Measurements from ENCODE around the gene DDX47. TPM values are rescaled to one million over a fixed set of nuclear protein-coding genes. Genes with fewer than 3 reads are reported as not detected.

DDX47 gene
- total RNA-seq, 5 donors from 2014 or later (not counting 1 experiment from before 2014, with no cell fraction given), result 60.4 to 141 (median 69.8) TPM

DNA sequence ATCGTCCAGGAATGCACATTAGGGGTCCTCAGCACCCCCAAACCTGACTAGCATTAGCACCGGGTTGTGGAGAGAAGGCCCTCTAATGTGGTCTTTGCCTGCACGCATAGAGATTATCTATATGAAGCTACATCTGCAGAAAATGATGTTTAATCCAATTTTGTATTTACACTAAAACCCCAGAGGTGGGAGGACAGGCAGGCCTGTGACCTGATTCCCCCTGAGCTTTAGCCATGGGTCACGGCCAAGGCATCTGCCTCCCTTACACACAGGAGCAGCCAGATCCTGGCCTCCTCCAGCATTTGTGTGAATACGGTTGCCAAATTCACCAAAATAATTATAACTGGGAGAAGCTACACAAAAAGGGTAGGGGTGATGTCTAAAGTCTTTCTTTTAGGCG, 20.7 kb upstream of the DDX47 start:
- H3K27ac Mint-ChIP-seq, result no peak overlapping the region
- H3K27me3 Mint-ChIP-seq, result no peaks in the 10 kb centered on the region
- WGBS (ENCODE audit: insufficient coverage), result no CpG with 5 or more reads among the region's 6 CpGs
- no peak overlapping the region for H3K4me3 ChIP-seq (ENCODE audit: control insufficient read depth in 1 of 2, extremely low read depth in 1 of 2, low read length in 1 of 2)
- H3K4me3 Mint-ChIP-seq, result no peak overlapping the region
- peaks cover 14 to 15% (median 14%) of the 10 kb centered on the region in 3 donors for H3K4me1 Mint-ChIP-seq
- H3K27me3 ChIP-seq (replicated peaks in 1 of 2; ENCODE audit: control insufficient read depth in 2 of 2, extremely low read depth in 1 of 2, insufficient read depth in 2 of 2, low read length in 1 of 2), result no peaks in the 10 kb centered on the region
- H3K36me3 ChIP-seq (ENCODE audit: control insufficient read depth in 2 of 2, extremely low read depth in 1 of 2, insufficient read depth in 1 of 2, low read length in 1 of 2), result no peaks in the 10 kb centered on the region
- CTCF ChIA-PET, result interaction anchor here (0.7 to 1.0 kb wide), 3 partner anchors 9 to 1237 kb away, joined by 3 to 5 read pairs (median 3); no protein-coding TSS in a partner anchor
- H3K36me3 Mint-ChIP-seq, result no peaks in the 10 kb centered on the region
- DNase-seq (no peak), ATAC-seq (replicated peaks in 1 of 4) (no peak)
- no peaks in the 10 kb centered on the region for H3K9me3 ChIP-seq
- no peaks in the 10 kb centered on the region for H3K9me3 Mint-ChIP-seq
- H3K4me1 ChIP-seq (ENCODE audit: control insufficient read depth in 1 of 2, extremely low read depth in 1 of 2, insufficient read depth in 2 of 2, low read length in 2 of 2), result peaks cover 5 to 13% of the 10 kb centered on the region in 2 experiments
- H3K27ac ChIP-seq (ENCODE audit: low read length), result no peak overlapping the region
- POLR2A ChIA-PET, result interaction anchor here (0.5 to 0.6 kb wide), 3 partner anchors 12 to 523 kb away, joined by 4 to 5 read pairs (median 5); no protein-coding TSS in a partner anchor

DNA sequence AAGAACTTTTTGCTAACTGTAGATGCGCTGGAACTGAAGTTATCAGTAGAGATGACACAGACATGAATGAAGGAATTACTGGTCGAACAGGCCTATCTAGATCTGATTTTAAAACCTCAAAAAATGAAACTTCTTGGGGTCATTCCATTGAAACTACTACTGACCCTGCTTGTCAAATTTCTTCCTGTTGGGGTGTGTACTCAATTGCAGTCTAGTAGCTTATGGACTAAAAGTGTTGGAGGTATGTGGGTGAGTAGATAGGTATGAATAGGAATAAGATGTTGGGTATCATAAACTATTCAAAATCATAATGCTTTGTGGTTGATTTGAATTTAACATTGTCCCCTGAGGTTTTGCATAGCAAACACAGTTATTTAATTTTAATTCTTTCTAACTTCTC, 18.5 kb upstream of the DDX47 start:
- Histone ChIP-seq H3K27ac (ENCODE audit: low read length) (no peak overlapping the region), H3K27me3 (replicated peaks in 1 of 2; ENCODE audit: control insufficient read depth in 2 of 2, extremely low read depth in 1 of 2, insufficient read depth in 2 of 2, low read length in 1 of 2) (no peaks in the 10 kb centered on the region), H3K36me3 (ENCODE audit: control insufficient read depth in 2 of 2, extremely low read depth in 1 of 2, insufficient read depth in 1 of 2, low read length in 1 of 2) (no peaks in the 10 kb centered on the region), H3K4me1 (ENCODE audit: control insufficient read depth in 1 of 2, extremely low read depth in 1 of 2, insufficient read depth in 2 of 2, low read length in 2 of 2) (no peaks in the 10 kb centered on the region), H3K9me3 (no peaks in the 10 kb centered on the region), H3K4me3 (ENCODE audit: control insufficient read depth in 1 of 2, extremely low read depth in 1 of 2, low read length in 1 of 2) (no peak overlapping the region)
- no peak for DNase-seq
- Mint-ChIP-seq H3K9me3 (no peaks in the 10 kb centered on the region), H3K27ac (no peak overlapping the region), H3K4me1 (no peaks in the 10 kb centered on the region), H3K27me3 (no peaks in the 10 kb centered on the region), H3K36me3 (no peaks in the 10 kb centered on the region), H3K4me3 (no peak overlapping the region)
- ATAC-seq (replicated peaks in 1 of 4), result no peak
- ChIA-PET CTCF (interaction anchor here in 1 of 2 donors (0.6 kb wide), 1 partner anchor 1288 kb away, joined by 3 read pairs; no protein-coding TSS in a partner anchor), POLR2A (interaction anchor here in 1 of 2 donors (0.7 kb wide), 1 partner anchor 58 kb away, joined by 3 read pairs; no protein-coding TSS in a partner anchor)
- WGBS (ENCODE audit: insufficient coverage), result no CpG with 5 or more reads among the region's 2 CpGs

DNA sequence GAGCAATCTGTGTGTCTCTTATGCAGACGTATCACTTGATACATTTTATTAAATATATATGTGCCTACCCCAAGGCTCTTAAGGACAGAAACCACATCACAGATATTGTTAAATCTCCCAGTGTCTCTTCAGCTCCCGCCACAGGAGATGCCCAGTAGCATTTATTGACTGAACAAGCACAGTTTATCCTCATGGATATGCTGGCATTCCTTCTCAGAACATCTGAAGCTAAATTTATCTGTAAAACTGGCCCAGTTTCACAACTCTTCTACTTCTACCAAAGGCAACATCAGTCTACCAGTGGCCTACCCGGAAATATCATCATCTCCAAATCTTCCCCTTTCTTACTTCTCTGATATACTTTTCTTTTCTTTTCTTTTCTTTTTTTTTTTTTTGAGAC, 17.0 kb upstream of the DDX47 start:
- DNase-seq (no peak), ATAC-seq (replicated peaks in 1 of 4) (no peak)
- ChIA-PET CTCF (no interaction called here), POLR2A (interaction anchor here in 1 of 2 donors (1.1 kb wide), 1 partner anchor 9 kb away, joined by 3 read pairs; no protein-coding TSS in a partner anchor)
- Histone ChIP-seq H3K4me3 (ENCODE audit: control insufficient read depth in 1 of 2, extremely low read depth in 1 of 2, low read length in 1 of 2) (no peak overlapping the region), H3K36me3 (ENCODE audit: control insufficient read depth in 2 of 2, extremely low read depth in 1 of 2, insufficient read depth in 1 of 2, low read length in 1 of 2) (no peaks in the 10 kb centered on the region), H3K9me3 (no peaks in the 10 kb centered on the region), H3K27me3 (replicated peaks in 1 of 2; ENCODE audit: control insufficient read depth in 2 of 2, extremely low read depth in 1 of 2, insufficient read depth in 2 of 2, low read length in 1 of 2) (no peaks in the 10 kb centered on the region), H3K4me1 (ENCODE audit: control insufficient read depth in 1 of 2, extremely low read depth in 1 of 2, insufficient read depth in 2 of 2, low read length in 2 of 2) (no peaks in the 10 kb centered on the region), H3K27ac (ENCODE audit: low read length) (no peak overlapping the region)
- no peaks in the 10 kb centered on the region for H3K9me3 Mint-ChIP-seq
- no peaks in the 10 kb centered on the region for H3K27me3 Mint-ChIP-seq
- H3K36me3 Mint-ChIP-seq, result no peaks in the 10 kb centered on the region
- no peaks in the 10 kb centered on the region for H3K4me1 Mint-ChIP-seq
- no peak overlapping the region for H3K27ac Mint-ChIP-seq
- H3K4me3 Mint-ChIP-seq, result no peak overlapping the region
- 0% methylated on average over 1 of the region's 3 CpGs for WGBS (ENCODE audit: insufficient coverage)

DNA sequence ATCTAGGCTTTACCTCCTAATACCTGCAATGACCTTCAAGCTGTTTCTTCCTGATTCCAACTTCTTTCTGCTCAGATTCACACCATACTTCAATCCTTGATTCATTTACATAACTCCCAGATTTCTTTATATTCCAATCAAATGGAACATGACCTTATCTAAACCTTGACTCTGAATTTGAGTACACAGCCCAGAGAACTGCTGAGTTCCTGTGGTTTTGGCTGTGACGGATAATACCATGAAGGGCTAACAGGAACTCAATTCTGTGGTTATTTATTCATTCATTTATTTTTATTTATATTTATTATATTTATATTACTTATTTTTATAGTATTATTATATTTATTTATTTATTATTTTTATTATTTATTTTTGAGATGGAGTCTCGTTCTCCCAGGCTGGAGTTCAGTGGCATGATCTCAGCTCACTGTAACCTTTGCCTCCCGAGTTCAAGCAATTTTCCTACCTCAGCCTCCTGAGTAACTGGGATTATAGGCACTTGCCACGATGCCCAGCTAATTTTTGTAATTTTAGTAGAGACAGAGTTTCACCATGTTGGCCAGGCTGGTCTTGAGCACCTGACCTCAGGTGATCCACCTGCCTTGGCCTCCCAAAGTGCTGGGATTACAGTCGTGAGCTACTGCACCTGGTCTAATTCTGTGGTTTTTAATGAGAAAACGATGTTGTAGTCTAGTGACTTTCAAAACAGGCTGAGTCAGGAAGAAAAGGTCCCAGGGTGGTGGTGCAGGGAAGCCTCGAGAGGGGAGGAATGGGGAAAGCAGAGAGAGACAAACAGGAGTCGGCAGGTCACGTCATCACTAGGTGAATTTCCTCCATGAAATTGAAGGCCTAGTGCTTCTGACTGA, 16.0 kb upstream of the DDX47 start:
- Mint-ChIP-seq H3K4me3 (no peak overlapping the region), H3K27me3 (no peaks in the 10 kb centered on the region), H3K27ac (no peak overlapping the region), H3K4me1 (peaks cover 2 to 6% (median 3%) of the 10 kb centered on the region in 3 donors), H3K9me3 (no peaks in the 10 kb centered on the region), H3K36me3 (no peaks in the 10 kb centered on the region)
- Histone ChIP-seq H3K4me1 (ENCODE audit: control insufficient read depth in 1 of 2, extremely low read depth in 1 of 2, insufficient read depth in 2 of 2, low read length in 2 of 2) (no peaks in the 10 kb centered on the region), H3K27ac (ENCODE audit: low read length) (no peak overlapping the region), H3K4me3 (ENCODE audit: control insufficient read depth in 1 of 2, extremely low read depth in 1 of 2, low read length in 1 of 2) (no peak overlapping the region), H3K27me3 (replicated peaks in 1 of 2; ENCODE audit: control insufficient read depth in 2 of 2, extremely low read depth in 1 of 2, insufficient read depth in 2 of 2, low read length in 1 of 2) (no peaks in the 10 kb centered on the region), H3K9me3 (no peaks in the 10 kb centered on the region), H3K36me3 (ENCODE audit: control insufficient read depth in 2 of 2, extremely low read depth in 1 of 2, insufficient read depth in 1 of 2, low read length in 1 of 2) (no peaks in the 10 kb centered on the region)
- no peak for ATAC-seq (replicated peaks in 1 of 4)
- no peak for DNase-seq
- 70% methylated on average over 4 of the region's 9 CpGs for WGBS (ENCODE audit: insufficient coverage)
- POLR2A ChIA-PET, result interaction anchor here (0.5 to 1.1 kb wide), 2 partner anchors 8 to 1241 kb away, joined by 3 to 4 read pairs; no protein-coding TSS in a partner anchor
- CTCF ChIA-PET, result no interaction called here

DNA sequence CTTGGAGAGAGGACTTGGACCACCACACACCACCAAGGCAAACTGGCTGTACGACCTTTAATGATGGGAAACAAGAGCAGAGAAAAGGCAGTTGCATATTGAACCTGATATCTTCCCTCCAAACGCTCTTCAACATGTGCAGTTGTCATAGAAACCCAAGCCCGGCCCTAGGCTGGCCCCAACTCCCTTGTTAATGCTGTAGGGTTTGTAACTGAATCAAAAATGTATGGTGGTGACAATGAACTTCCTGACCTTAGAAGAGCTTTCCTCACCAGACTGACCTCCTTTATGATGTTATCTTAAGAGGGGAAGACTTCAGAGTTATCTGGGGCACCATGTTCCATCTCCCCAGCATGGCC, 15.4 kb upstream of the DDX47 start:
- no peak overlapping the region for H3K4me3 Mint-ChIP-seq
- ChIA-PET POLR2A (interaction anchor here in 1 of 2 donors (1.0 kb wide), 1 partner anchor 100 kb away, joined by 7 read pairs; no protein-coding TSS in a partner anchor), CTCF (interaction anchor here (0.7 to 1.3 kb wide), 2 partner anchors 9 to 11 kb away, joined by 3 read pairs; no protein-coding TSS in a partner anchor)
- Histone ChIP-seq H3K9me3 (no peaks in the 10 kb centered on the region), H3K4me3 (ENCODE audit: control insufficient read depth in 1 of 2, extremely low read depth in 1 of 2, low read length in 1 of 2) (no peak overlapping the region), H3K27me3 (replicated peaks in 1 of 2; ENCODE audit: control insufficient read depth in 2 of 2, extremely low read depth in 1 of 2, insufficient read depth in 2 of 2, low read length in 1 of 2) (no peaks in the 10 kb centered on the region), H3K27ac (ENCODE audit: low read length) (no peak overlapping the region), H3K36me3 (ENCODE audit: control insufficient read depth in 2 of 2, extremely low read depth in 1 of 2, insufficient read depth in 1 of 2, low read length in 1 of 2) (no peaks in the 10 kb centered on the region), H3K4me1 (ENCODE audit: control insufficient read depth in 1 of 2, extremely low read depth in 1 of 2, insufficient read depth in 2 of 2, low read length in 2 of 2) (peaks cover 0 to 2% of the 10 kb centered on the region in 2 experiments)
- H3K36me3 Mint-ChIP-seq, result no peaks in the 10 kb centered on the region
- H3K4me1 Mint-ChIP-seq, result peaks cover 8 to 12% (median 8%) of the 10 kb centered on the region in 3 donors
- H3K27me3 Mint-ChIP-seq, result no peaks in the 10 kb centered on the region
- DNase-seq, result no peak
- WGBS (ENCODE audit: insufficient coverage), result no CpG with 5 or more reads among the region's 3 CpGs
- no peak overlapping the region for H3K27ac Mint-ChIP-seq
- no peak for ATAC-seq (replicated peaks in 1 of 4)
- H3K9me3 Mint-ChIP-seq, result no peaks in the 10 kb centered on the region

DNA sequence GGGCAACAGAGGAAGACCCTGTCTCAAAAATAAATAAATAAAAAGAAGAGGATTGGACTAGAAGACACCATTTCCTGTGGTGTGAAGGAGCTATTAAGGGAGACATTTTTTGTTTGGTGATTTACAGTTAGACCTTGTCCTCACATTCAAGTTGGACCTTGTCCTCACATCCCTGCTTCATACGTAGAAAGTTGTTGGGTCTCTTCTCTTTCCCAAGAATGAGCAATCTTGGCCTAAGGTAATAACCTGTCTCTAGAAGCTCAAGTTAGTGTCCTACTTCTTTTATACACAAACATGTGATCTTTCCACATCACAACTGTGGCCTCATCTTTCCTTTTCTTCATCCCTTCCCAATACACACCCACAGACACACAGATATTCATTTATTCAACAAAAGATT, 14.7 kb upstream of the DDX47 start:
- Mint-ChIP-seq H3K4me1 (peaks cover 15 to 19% (median 15%) of the 10 kb centered on the region in 3 donors), H3K27me3 (no peaks in the 10 kb centered on the region), H3K27ac (no peak overlapping the region), H3K36me3 (no peaks in the 10 kb centered on the region), H3K4me3 (no peak overlapping the region), H3K9me3 (no peaks in the 10 kb centered on the region)
- Histone ChIP-seq H3K27ac (ENCODE audit: low read length) (no peak overlapping the region), H3K27me3 (replicated peaks in 1 of 2; ENCODE audit: control insufficient read depth in 2 of 2, extremely low read depth in 1 of 2, insufficient read depth in 2 of 2, low read length in 1 of 2) (no peaks in the 10 kb centered on the region), H3K4me1 (ENCODE audit: control insufficient read depth in 1 of 2, extremely low read depth in 1 of 2, insufficient read depth in 2 of 2, low read length in 2 of 2) (peaks cover 0 to 9% of the 10 kb centered on the region in 2 experiments), H3K36me3 (ENCODE audit: control insufficient read depth in 2 of 2, extremely low read depth in 1 of 2, insufficient read depth in 1 of 2, low read length in 1 of 2) (no peaks in the 10 kb centered on the region), H3K9me3 (no peaks in the 10 kb centered on the region), H3K4me3 (ENCODE audit: control insufficient read depth in 1 of 2, extremely low read depth in 1 of 2, low read length in 1 of 2) (no peak overlapping the region)
- ATAC-seq (replicated peaks in 1 of 4) (no peak), DNase-seq (no peak)
- CTCF ChIA-PET, result interaction anchor here (0.7 to 1.3 kb wide), 2 partner anchors 9 to 12 kb away, joined by 3 read pairs; no protein-coding TSS in a partner anchor
- POLR2A ChIA-PET, result interaction anchor here in 1 of 2 donors (1.0 kb wide), 1 partner anchor 101 kb away, joined by 7 read pairs; no protein-coding TSS in a partner anchor
- 91% methylated on average over 1 of the region's 1 CpG for WGBS (ENCODE audit: insufficient coverage)
